Stomach (tissue), 9 donors: ENCODE data around the gene IL21R. TPM values are rescaled to one million over a fixed set of nuclear protein-coding genes. Genes with fewer than 3 reads are reported as not detected.

Experiments used
- DNase-seq, 2 donors: peaks; one replicate each; pipeline versions ENCODE4 v3.0.0 to v3.0.0-alpha.2; 2013 to 2019
- H3K27ac ChIP-seq, 5 donors: fragments of 200-600 bp in 4 of 5; sonication (generic) in 4 of 5; one replicate each; pipeline ENCODE4 v1.5.1; 2013 to 2019; ENCODE audit warnings: mild to moderate bottlenecking in 1 of 5, moderate library complexity in 1 of 5
- H3K27me3 ChIP-seq, 3 donors: fragments of 200-600 bp; sonication (generic); one replicate each; pipeline ENCODE4 v1.5.1; 2017 to 2019; ENCODE audit warnings: mixed run types in 1 of 3
- H3K36me3 ChIP-seq, 4 donors: fragments of 200-600 bp; sonication (generic); 1 replicate in 3 of 4; 2 replicates in 1 of 4; pipeline ENCODE4 v1.5.1; 2016 to 2019
- H3K4me1 ChIP-seq, 4 donors: fragments of 200-600 bp; sonication (generic); one replicate each; pipeline ENCODE4 v1.5.1; 2016 to 2019
- H3K4me3 ChIP-seq, 4 donors: fragments of 200-600 bp; sonication (generic) in 3 of 4; one replicate each; pipeline ENCODE4 v1.5.1; 2016 to 2019; ENCODE audit warnings: mild to moderate bottlenecking in 1 of 4
- H3K9me3 ChIP-seq, 4 donors: fragments of 200-600 bp; sonication (generic); one replicate each; pipeline ENCODE4 v1.5.1; 2016 to 2019
- CTCF ChIP-seq, 7 experiments: fragments of 450-650 bp in 4 of 7; fragments of 200-600 bp in 3 of 7; sonication (generic) in 3 of 7; IDR thresholded peaks; one replicate each; pipeline ENCODE4 v1.5.1; 2016 to 2019; ENCODE audit warnings: antibody characterized with exemption in 7 of 7, control low read depth in 2 of 7, mild to moderate bottlenecking in 1 of 7
- EP300 ChIP-seq: sonication (generic); formaldehyde crosslinking; IDR thresholded peaks from one replicate; pipeline ENCODE4 v1.6.1; 2017; ENCODE audit warnings: antibody characterized with exemption
- POLR2A ChIP-seq, 4 donors: fragments of 450-650 bp; IDR thresholded peaks; one replicate each; pipeline ENCODE4 v1.6.1; 2016; ENCODE audit warnings: antibody characterized with exemption in 4 of 4, control low read depth in 2 of 4, mild to moderate bottlenecking in 1 of 4, moderate library complexity in 1 of 4
- POLR2AphosphoS5 ChIP-seq, 3 donors: sonication (generic); formaldehyde crosslinking; IDR thresholded peaks; one replicate each; pipeline ENCODE4 v1.6.1; 2016; ENCODE audit warnings: antibody characterized with exemption in 3 of 3
- WGBS, 5 donors: extraction: QIAGEN DNeasy Blood & Tissue Kit in 3 of 5; methylation state at CpG; one replicate each; pipeline versions ENCODE4 v1.1.5 to v1.1.7; 2013 to 2018; 5-methylcytosine and 5-hydroxymethylcytosine counted together
- intact Hi-C: fragments of 100-400 bp; cut with DNase I; formaldehyde crosslinking; loops from one replicate; pipeline ENCODE4 v1.15.1; 2023; ENCODE audit warnings: low total_unique reads
- polyA plus RNA-seq, 3 donors: library from polyadenylated mRNA; stranded (reverse); fragments of 200-250 nt; gene quantifications; one replicate each; pipeline ENCODE4 v1.2.3, GENCODE V29; 2013
- total RNA-seq, 5 donors: library from RNA; depleted of rRNA; stranded (reverse); fragments of >200 nt; gene quantifications; one replicate each; pipeline versions ENCODE4 v1.1.0 to v1.2.3, GENCODE V29; 2014 to 2016
- donor health status: healthy with polysubstance abuse.
- donor health status: Bipolar disorder and iron deficiency.
- donor health status: healthy.

The IL21R gene
- total and polyA plus RNA-seq, 8 donors, result 0.14 to 0.73 (median 0.38) TPM; not detected in 4

- Histone ChIP-seq H3K4me1 (no peaks in the 10 kb centered on the region), H3K9me3 (no peaks in the 10 kb centered on the region), H3K27me3 (peaks cover 0 to 40% (median 5%) of the 10 kb centered on the region in 3 donors), H3K36me3 (no peaks in the 10 kb centered on the region), H3K4me3 (no peak overlapping the region), H3K27ac (no peak overlapping the region)
- TF ChIP-seq POLR2AphosphoS5 (IDR thresholded peaks at IDR 0.05) (no peak), CTCF (IDR thresholded peaks at IDR 0.05) (no peak), POLR2A (IDR thresholded peaks at IDR 0.05) (no peak), EP300 (no peak)
- intact Hi-C loops, result no loop called here
- DNase-seq, result no peak
- 84 to 89% (median 85%) methylated on average over 11 of the region's 11 CpGs for WGBS, 5 donors
These were observed 27.4 kb downstream of the IL21R start for GRCh38 chr16:27429330-27429871.

DNA sequence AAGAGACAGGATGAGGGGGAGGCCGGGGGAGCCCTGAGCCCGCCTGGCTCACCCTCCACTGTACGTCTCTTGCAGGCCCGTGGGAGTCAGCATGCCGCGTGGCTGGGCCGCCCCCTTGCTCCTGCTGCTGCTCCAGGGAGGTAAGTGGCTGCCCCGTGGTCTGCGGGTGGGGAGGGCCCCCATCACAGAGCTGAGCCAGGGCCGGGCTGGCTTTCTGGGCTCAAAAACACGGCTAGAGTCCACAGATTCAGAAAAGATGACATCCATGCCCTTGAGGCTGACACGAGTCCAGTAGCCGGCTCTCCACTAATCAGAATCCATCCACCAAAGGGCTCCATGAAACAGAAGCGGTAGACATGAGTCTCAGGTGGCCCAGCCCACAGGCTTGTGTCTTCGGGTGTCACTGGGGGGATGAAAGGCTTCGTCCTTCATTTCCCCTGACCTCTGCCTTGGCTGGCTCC lies 28.0 kb downstream of the IL21R start:
- TF ChIP-seq POLR2AphosphoS5 (IDR thresholded peaks at IDR 0.05), result no peak
- no peak for TF ChIP-seq POLR2A (IDR thresholded peaks at IDR 0.05)
- no peak for TF ChIP-seq CTCF (IDR thresholded peaks at IDR 0.05)
- no peak for TF ChIP-seq EP300
- no peaks in the 10 kb centered on the region for H3K36me3 ChIP-seq
- no peak overlapping the region for H3K27ac ChIP-seq
- H3K27me3 ChIP-seq, result peaks cover 0 to 40% (median 5%) of the 10 kb centered on the region in 3 donors
- intact Hi-C loops, result no loop called here
- H3K9me3 ChIP-seq, result no peaks in the 10 kb centered on the region
- no peaks in the 10 kb centered on the region for H3K4me1 ChIP-seq
- no peak overlapping the region for H3K4me3 ChIP-seq
- peak in 1 of 2 donors; percentile 21 for DNase-seq
- WGBS, 5 donors, result 65 to 81% (median 74%) methylated on average over 8 to 16 of the region's 16 CpGs

GRCh38 chr16:27430512-27430911 lies 28.5 kb downstream of the IL21R start:
- intact Hi-C loops, result no loop called here
- no peak overlapping the region for H3K27ac ChIP-seq
- H3K9me3 ChIP-seq, result no peaks in the 10 kb centered on the region
- WGBS, 5 donors, result 78 to 88% (median 85%) methylated on average over 7 of the region's 7 CpGs
- H3K4me3 ChIP-seq, result no peak overlapping the region
- no peaks in the 10 kb centered on the region for H3K4me1 ChIP-seq
- no peak for TF ChIP-seq POLR2AphosphoS5 (IDR thresholded peaks at IDR 0.05)
- TF ChIP-seq CTCF (IDR thresholded peaks at IDR 0.05), result no peak
- TF ChIP-seq POLR2A (IDR thresholded peaks at IDR 0.05), result no peak
- TF ChIP-seq EP300, result no peak
- peaks cover 0 to 40% (median 5%) of the 10 kb centered on the region in 3 donors for H3K27me3 ChIP-seq
- DNase-seq, result no peak
- H3K36me3 ChIP-seq, result no peaks in the 10 kb centered on the region

GRCh38 chr16:27430923-27431484 lies 29.0 kb downstream of the IL21R start:
- intact Hi-C loops, result no loop called here
- Histone ChIP-seq H3K9me3 (no peaks in the 10 kb centered on the region), H3K27ac (no peak overlapping the region), H3K27me3 (peaks cover 0 to 40% (median 5%) of the 10 kb centered on the region in 3 donors), H3K4me3 (no peak overlapping the region), H3K36me3 (no peaks in the 10 kb centered on the region), H3K4me1 (no peaks in the 10 kb centered on the region)
- TF ChIP-seq CTCF (IDR thresholded peaks at IDR 0.05) (no peak), POLR2AphosphoS5 (IDR thresholded peaks at IDR 0.05) (no peak), EP300 (no peak), POLR2A (IDR thresholded peaks at IDR 0.05) (no peak)
- WGBS, 5 donors, result 71 to 81% (median 78%) methylated on average over 10 of the region's 10 CpGs
- peak in 1 of 2 donors; percentile 13 for DNase-seq
